Neutrophil (primary cell): Measurements from ENCODE around the gene ATXN7.

ENCODE experiments used
- H3K27ac ChIP-seq: fragments of 200-600 bp; sonication (generic); 2 replicates; pipeline ENCODE4 v1.5.1; 2016; ENCODE audit warnings: mild to moderate bottlenecking, moderate library complexity
- H3K27me3 ChIP-seq: fragments of 200-600 bp; sonication (generic); 2 replicates; pipeline ENCODE4 v1.6.0; 2016; ENCODE audit warnings: mild to moderate bottlenecking
- H3K36me3 ChIP-seq: fragments of 200-600 bp; sonication (generic); 2 replicates; pipeline ENCODE4 v1.5.1; 2017
- H3K4me1 ChIP-seq, 2 experiments: fragments of 200-600 bp in 1 of 2; sonication (generic) in 1 of 2; 1 replicate in 1 of 2; 2 replicates in 1 of 2; pipeline versions ENCODE4 v1.5.1 to v1.6.1; 2013 to 2016; ENCODE audit warnings: low read depth in 1 of 2, low read length in 1 of 2, mild to moderate bottlenecking in 1 of 2, moderate library complexity in 1 of 2; ENCODE audit not compliant: control insufficient read depth in 1 of 2, insufficient read depth in 1 of 2
- H3K4me3 ChIP-seq, 2 experiments: fragments of 200-600 bp in 1 of 2; sonication (generic) in 1 of 2; 1 replicate in 1 of 2; 2 replicates in 1 of 2; pipeline ENCODE4 v1.5.1; 2013 to 2016; ENCODE audit warnings: low read depth in 1 of 2, low read length in 1 of 2, mild to moderate bottlenecking in 1 of 2, moderate library complexity in 1 of 2
- H3K9me3 ChIP-seq: fragments of 200-600 bp; sonication (generic); 2 replicates; pipeline ENCODE4 v1.5.1; 2016
- TF ChIP-seq, protein P1 (sequence below): fragments of 200-600 bp; sonication (generic); IDR thresholded peaks from 2 replicates; pipeline ENCODE4 v1.5.1; 2016; ENCODE audit warnings: antibody characterized with exemption

The ATXN7 gene

DNA sequence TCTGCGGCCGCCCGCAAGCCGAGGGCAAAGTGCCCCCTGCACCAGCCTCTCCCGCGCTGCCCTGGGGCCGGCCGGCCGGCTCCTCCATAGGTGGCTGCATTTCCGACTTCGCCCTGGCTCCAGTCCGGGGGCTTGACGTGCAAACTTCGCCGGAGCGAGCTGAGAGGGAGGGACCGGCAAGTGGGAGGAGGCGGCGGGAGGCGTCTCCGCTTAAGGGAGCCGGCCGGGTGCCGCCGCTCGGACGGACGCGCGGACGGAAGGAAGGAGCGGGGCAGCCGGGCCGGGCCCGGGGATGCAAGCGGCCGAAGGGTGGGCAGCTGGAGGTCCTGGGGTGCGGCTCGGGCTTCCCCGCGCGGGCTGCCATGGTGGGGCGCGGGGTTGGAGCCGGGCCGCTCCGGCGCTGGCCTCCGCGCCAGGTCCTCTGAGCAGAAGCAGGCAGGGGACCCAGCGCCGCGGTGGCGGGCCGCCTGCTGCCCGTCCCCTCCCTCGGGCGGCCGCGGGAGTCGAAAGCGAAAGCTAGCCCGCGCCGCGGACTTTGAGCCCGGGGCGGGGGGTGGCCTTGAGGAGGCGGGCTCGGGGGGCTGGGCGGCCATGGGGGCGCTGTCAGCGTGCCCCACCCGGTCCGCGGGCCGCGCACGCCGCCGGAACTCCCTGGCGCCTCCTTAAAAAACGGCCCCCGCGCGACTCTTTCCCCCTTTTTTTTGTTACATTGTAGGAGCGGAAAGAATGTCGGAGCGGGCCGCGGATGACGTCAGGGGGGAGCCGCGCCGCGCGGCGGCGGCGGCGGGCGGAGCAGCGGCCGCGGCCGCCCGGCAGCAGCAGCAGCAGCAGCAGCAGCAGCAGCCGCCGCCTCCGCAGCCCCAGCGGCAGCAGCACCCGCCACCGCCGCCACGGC is 48.5 kb downstream of the ATXN7 start, which contains the start of gene SCAANT1:
Gene SCAANT1 (minus strand): TSS at position 511 of the 895 bp plus-strand sequence.
- H3K4me1 ChIP-seq, result peaks cover 38 to 44% of the 10 kb centered on the region in 2 experiments
- TF ChIP-seq, protein P1, sequence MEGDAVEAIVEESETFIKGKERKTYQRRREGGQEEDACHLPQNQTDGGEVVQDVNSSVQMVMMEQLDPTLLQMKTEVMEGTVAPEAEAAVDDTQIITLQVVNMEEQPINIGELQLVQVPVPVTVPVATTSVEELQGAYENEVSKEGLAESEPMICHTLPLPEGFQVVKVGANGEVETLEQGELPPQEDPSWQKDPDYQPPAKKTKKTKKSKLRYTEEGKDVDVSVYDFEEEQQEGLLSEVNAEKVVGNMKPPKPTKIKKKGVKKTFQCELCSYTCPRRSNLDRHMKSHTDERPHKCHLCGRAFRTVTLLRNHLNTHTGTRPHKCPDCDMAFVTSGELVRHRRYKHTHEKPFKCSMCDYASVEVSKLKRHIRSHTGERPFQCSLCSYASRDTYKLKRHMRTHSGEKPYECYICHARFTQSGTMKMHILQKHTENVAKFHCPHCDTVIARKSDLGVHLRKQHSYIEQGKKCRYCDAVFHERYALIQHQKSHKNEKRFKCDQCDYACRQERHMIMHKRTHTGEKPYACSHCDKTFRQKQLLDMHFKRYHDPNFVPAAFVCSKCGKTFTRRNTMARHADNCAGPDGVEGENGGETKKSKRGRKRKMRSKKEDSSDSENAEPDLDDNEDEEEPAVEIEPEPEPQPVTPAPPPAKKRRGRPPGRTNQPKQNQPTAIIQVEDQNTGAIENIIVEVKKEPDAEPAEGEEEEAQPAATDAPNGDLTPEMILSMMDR, result peak; percentile 33
- peak within 1 kb of the TSS; percentile 98 for H3K27ac ChIP-seq
- peaks cover 24% of the 10 kb centered on the region for H3K36me3 ChIP-seq
- H3K4me3 ChIP-seq, result peak within 1 kb of the TSS; percentile 65 to 80
- no peaks in the 10 kb centered on the region for H3K9me3 ChIP-seq
- H3K27me3 ChIP-seq, result no peaks in the 10 kb centered on the region

DNA sequence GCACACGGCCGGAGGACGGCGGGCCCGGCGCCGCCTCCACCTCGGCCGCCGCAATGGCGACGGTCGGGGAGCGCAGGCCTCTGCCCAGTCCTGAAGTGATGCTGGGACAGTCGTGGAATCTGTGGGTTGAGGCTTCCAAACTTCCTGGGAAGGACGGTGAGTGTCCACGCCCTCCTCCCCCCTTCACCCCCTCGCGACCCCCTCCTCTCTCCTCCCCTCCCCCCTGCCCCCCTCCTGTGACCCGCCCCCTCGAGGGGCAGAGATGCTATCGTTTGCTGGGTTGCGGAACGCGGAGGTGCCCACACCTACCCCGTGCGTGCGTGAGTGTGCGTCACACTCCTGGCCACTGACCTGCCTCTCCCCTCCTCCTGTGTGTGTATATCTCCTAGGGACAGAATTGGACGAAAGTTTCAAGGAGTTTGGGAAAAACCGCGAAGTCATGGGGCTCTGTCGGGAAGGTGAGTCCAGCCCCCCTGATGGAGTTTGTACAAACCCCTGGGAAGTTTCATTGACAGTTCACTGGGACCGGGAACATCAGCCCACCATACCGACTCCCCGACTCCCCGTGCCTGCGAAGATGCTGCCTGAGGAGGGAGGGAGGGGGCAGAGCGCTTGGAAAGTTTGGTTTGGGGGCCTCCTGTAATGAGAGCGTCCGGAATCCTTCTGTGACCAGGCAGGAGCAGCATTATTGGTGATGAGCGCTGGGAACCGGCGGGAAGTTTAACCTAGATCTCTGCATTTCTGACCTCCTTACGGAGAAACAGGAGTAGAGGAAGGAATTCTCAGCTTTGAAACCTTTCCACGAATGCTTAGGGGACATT is 49.3 kb downstream of the ATXN7 start:
- Histone ChIP-seq H3K27me3 (no peaks in the 10 kb centered on the region), H3K4me3 (peak overlapping the region; percentile 65 to 80), H3K36me3 (peaks cover 32% of the 10 kb centered on the region), H3K4me1 (peaks cover 38 to 44% of the 10 kb centered on the region in 2 experiments), H3K9me3 (no peaks in the 10 kb centered on the region), H3K27ac (peak overlapping the region; percentile 98)
- TF ChIP-seq, protein P1, result no peak

DNA sequence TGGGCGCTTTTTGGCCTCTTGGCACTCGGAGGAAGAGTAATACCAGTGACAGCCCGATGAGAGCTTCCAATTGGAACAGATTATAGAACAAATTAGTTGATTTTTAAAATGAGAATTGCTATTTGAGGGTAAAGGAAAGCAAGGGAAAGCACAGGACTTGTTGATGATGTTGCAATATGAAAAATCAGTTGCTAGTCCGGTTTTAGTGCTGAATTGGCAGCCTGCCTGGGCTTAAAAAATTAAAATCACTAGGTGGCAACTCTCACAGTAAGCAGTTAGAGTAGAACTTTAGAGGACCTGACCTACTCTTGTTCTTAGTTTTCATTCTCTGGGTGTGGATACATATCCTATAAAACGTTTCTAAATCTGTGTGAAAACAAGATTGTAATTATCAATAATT is 50.6 kb downstream of the ATXN7 start:
- Histone ChIP-seq H3K36me3 (peaks cover 42% of the 10 kb centered on the region), H3K27ac (peak overlapping the region; percentile 98), H3K4me1 (peaks cover 38 to 44% of the 10 kb centered on the region in 2 experiments), H3K9me3 (no peaks in the 10 kb centered on the region), H3K4me3 (peak overlapping the region in 1 of 2 experiments; percentile 80), H3K27me3 (no peaks in the 10 kb centered on the region)
- TF ChIP-seq, protein P1, result no peak

DNA sequence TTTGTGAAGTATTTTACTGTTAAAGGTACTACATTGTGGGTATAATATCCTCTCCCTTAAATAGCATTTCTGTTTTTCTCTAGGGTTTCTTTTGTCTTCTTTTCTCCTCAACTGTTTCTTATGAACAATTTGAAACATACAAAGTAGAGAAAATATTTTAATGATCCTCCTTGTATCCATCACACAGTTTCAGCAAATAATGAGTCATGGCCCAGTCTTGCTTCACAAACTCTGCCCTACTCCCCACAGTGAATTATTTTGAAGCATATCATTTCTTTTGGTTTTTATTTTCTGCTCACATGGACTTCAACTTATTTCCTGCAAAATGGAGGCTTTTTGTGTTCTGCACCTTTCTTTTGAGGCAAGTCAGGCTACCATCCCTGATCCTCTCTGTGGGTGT is 54.7 kb downstream of the ATXN7 start:
- peak overlapping the region; percentile 4 for H3K27ac ChIP-seq
- no peaks in the 10 kb centered on the region for H3K9me3 ChIP-seq
- TF ChIP-seq, protein P1, result no peak
- H3K27me3 ChIP-seq, result no peaks in the 10 kb centered on the region
- peaks cover 35 to 43% of the 10 kb centered on the region in 2 experiments for H3K4me1 ChIP-seq
- no peak overlapping the region for H3K4me3 ChIP-seq
- peaks cover 46% of the 10 kb centered on the region for H3K36me3 ChIP-seq

DNA sequence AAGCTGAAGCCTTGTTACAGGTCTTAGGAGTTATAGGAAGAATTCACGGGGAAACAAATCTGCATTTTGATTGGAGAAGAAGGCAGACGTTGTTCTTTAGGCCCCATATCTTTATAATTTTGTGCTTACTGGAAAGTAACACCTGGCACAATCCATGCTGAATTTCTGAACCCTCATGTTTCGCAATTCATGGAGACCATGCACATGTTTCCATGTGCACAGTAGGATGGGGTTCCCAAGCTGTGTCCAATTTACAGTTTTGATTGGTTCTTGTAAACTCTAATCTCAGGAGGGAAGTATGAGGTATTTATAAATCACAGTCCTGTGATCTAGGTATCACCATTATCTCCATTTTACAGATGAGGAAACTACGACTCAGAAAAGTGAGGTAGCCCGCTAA is 56.3 kb downstream of the ATXN7 start:
- no peaks in the 10 kb centered on the region for H3K9me3 ChIP-seq
- no peaks in the 10 kb centered on the region for H3K27me3 ChIP-seq
- H3K27ac ChIP-seq, result peak overlapping the region; percentile 78
- H3K36me3 ChIP-seq, result peaks cover 47% of the 10 kb centered on the region
- H3K4me3 ChIP-seq, result no peak overlapping the region
- peaks cover 33 to 39% of the 10 kb centered on the region in 2 experiments for H3K4me1 ChIP-seq
- TF ChIP-seq, protein P1, result no peak
